B cell (primary cell): Measurements from ENCODE around the gene RAB30. TPM values are rescaled to one million over a fixed set of nuclear protein-coding genes. Genes with fewer than 3 reads are reported as not detected.

Experiments
- ATAC-seq: fragments of 200-7000 bp; cut with Tn5 transposase; one replicate; pipeline ENCODE4 v1.10.0; 2021; ENCODE audit warnings: low read depth, mild to moderate bottlenecking, moderate number of reproducible peaks, moderate library complexity
- CTCF ChIA-PET: fragments of 350-600 bp; sonication (Branson Sonifier 250); formaldehyde crosslinking; loops from one replicate; lab custom pipeline; 2021; ENCODE audit warnings: antibody characterized with exemption, inconsistent platforms; lab: Charles Lee
- POLR2A ChIA-PET: fragments of 350-600 bp; sonication (Branson Sonifier 250); formaldehyde crosslinking; loops from one replicate; lab custom pipeline; 2021; ENCODE audit warnings: antibody characterized with exemption; lab: Charles Lee
- DNase-seq: peaks from one replicate; pipeline ENCODE4 v3.0.0; 2013
- H2AFZ ChIP-seq: 2 replicates; pipeline ENCODE4 v1.6.1; 2012; ENCODE audit warnings: mild to moderate bottlenecking, low read depth, low read length; ENCODE audit not compliant: insufficient read depth, poor library complexity, severe bottlenecking
- H3K27ac ChIP-seq, 2 donors: 1 replicate in 1 of 2; 2 replicates in 1 of 2; pipeline ENCODE4 v1.5.1; 2012 to 2013; ENCODE audit warnings: low read length in 2 of 2, mild to moderate bottlenecking in 2 of 2, moderate library complexity in 1 of 2
- H3K27me3 ChIP-seq, 4 experiments: fragments of 200-600 bp in 1 of 4; sonication (generic) in 1 of 4; replicated peaks in 1 of 4; 1 replicate in 2 of 4; 2 replicates in 2 of 4; pipeline versions ENCODE4 v1.6.1 to v1.7.0; 2013 to 2016; ENCODE audit warnings: low read length in 3 of 4, mild to moderate bottlenecking in 2 of 4, mixed read lengths in 1 of 4, moderate library complexity in 1 of 4; ENCODE audit not compliant: insufficient read depth in 4 of 4, control insufficient read depth in 3 of 4; ENCODE audit errors: control extremely low read depth in 1 of 4
- H3K36me3 ChIP-seq, 2 experiments: replicated peaks in 1 of 2; 1 replicate in 1 of 2; 2 replicates in 1 of 2; pipeline versions ENCODE4 v1.6.1 to v1.7.1; 2013; ENCODE audit warnings: low read length in 1 of 2; ENCODE audit not compliant: insufficient read depth in 2 of 2, control insufficient read depth in 1 of 2; ENCODE audit errors: control extremely low read depth in 1 of 2, extremely low read depth in 1 of 2
- H3K4me1 ChIP-seq, 2 donors: fragments of 200-600 bp in 1 of 2; sonication (generic) in 1 of 2; 1 replicate in 1 of 2; 2 replicates in 1 of 2; pipeline versions ENCODE4 v1.5.1 to v1.6.1; 2013 to 2017; ENCODE audit warnings: low read length in 2 of 2; ENCODE audit not compliant: control insufficient read depth in 2 of 2, insufficient read depth in 2 of 2
- H3K4me2 ChIP-seq: replicated peaks from 2 replicates; pipeline ENCODE3; 2012; ENCODE audit warnings: mild to moderate bottlenecking, low read depth, low read length; ENCODE audit not compliant: poor library complexity, severe bottlenecking
- H3K4me3 ChIP-seq, 5 experiments: fragments of 200-600 bp in 1 of 5; sonication (generic) in 1 of 5; 1 replicate in 3 of 5; 2 replicates in 2 of 5; pipeline versions ENCODE4 v1.5.1 to v1.7.0; 2011 to 2016; ENCODE audit warnings: low read length in 4 of 5, mild to moderate bottlenecking in 4 of 5, low read depth in 2 of 5, control low read depth in 1 of 5, moderate library complexity in 1 of 5; ENCODE audit not compliant: insufficient read depth in 1 of 5; ENCODE audit errors: control extremely low read depth in 1 of 5, extremely low read depth in 1 of 5
- H3K79me2 ChIP-seq: fragments of 200-600 bp; sonication (generic); one replicate; pipeline ENCODE4 v1.6.0; 2016; ENCODE audit warnings: low read length; ENCODE audit not compliant: control insufficient read depth, insufficient read depth
- H3K9ac ChIP-seq: fragments of 200-600 bp; sonication (generic); 2 replicates; pipeline ENCODE4 v1.6.1; 2017; ENCODE audit warnings: mild to moderate bottlenecking, low read length, moderate library complexity
- H3K9me3 ChIP-seq, 3 donors: one replicate each; pipeline versions ENCODE4 v1.6.1 to v1.7.1; 2013; ENCODE audit warnings: low read length in 2 of 3; ENCODE audit not compliant: control insufficient read depth in 2 of 3, insufficient read depth in 1 of 3; ENCODE audit errors: control extremely low read depth in 1 of 3
- H4K20me1 ChIP-seq: 2 replicates; pipeline ENCODE4 v1.6.0; 2012; ENCODE audit warnings: mild to moderate bottlenecking, low read length; ENCODE audit not compliant: insufficient read depth, control insufficient read depth, poor library complexity, severe bottlenecking
- H3K27ac Mint-ChIP-seq: one replicate; pipeline ENCODE4 v1.8.0; 2021; ENCODE audit warnings: mixed read lengths
- H3K27me3 Mint-ChIP-seq: one replicate; pipeline ENCODE4 v1.8.0; 2021; ENCODE audit warnings: mixed read lengths
- H3K4me1 Mint-ChIP-seq: one replicate; pipeline ENCODE4 v1.8.0; 2021; ENCODE audit warnings: mixed read lengths
- H3K4me3 Mint-ChIP-seq: one replicate; pipeline ENCODE4 v1.8.0; 2021; ENCODE audit warnings: mixed read lengths
- H3K9me3 Mint-ChIP-seq: one replicate; pipeline ENCODE4 v1.8.0; 2022; ENCODE audit warnings: mixed read lengths; ENCODE audit not compliant: insufficient read depth
- EZH2 ChIP-seq: IDR thresholded peaks from 2 replicates; pipeline ENCODE4 v1.6.1; 2012; ENCODE audit warnings: borderline replicate concordance, low read depth, mild to moderate bottlenecking, moderate library complexity, low read length; ENCODE audit not compliant: insufficient read depth, poor library complexity, severe bottlenecking
- WGBS: methylation state at CpG from one replicate; pipeline ENCODE4 v1.1.5; 2013; ENCODE audit warnings: missing lambda C conversion rate; ENCODE audit not compliant: insufficient coverage; 5-methylcytosine and 5-hydroxymethylcytosine counted together
- intact Hi-C: fragments of 100-400 bp; cut with micrococcal nuclease; formaldehyde crosslinking; loops from one replicate; pipeline ENCODE4 v1.10.0; 2022
- polyA plus RNA-seq: library from polyadenylated mRNA; depleted of rRNA; stranded (reverse); fragments of >200 nt; gene quantifications from 2 replicates; pipeline ENCODE4 v1.2.3, GENCODE V29; 2012
- total RNA-seq, 2 donors: library from RNA; stranded (reverse); fragments of 120-200 nt in 1 of 2; gene quantifications; 1 replicate in 1 of 2; 2 replicates in 1 of 2; pipeline versions ENCODE4 v1.2.3 to v1.2.4, GENCODE V29; 2013 to 2022
- TF ChIP-seq, protein P1 (sequence below): fragments of 200-600 bp; IDR thresholded peaks from one replicate; pipeline ENCODE4 v1.8.0; 2022; ENCODE audit warnings: antibody characterized with exemption, mild to moderate bottlenecking

Gene RAB30
- total and polyA plus RNA-seq, 2 donors (not counting 1 experiment from before 2014, with no cell fraction given): 26.6 to 214 TPM

DNA sequence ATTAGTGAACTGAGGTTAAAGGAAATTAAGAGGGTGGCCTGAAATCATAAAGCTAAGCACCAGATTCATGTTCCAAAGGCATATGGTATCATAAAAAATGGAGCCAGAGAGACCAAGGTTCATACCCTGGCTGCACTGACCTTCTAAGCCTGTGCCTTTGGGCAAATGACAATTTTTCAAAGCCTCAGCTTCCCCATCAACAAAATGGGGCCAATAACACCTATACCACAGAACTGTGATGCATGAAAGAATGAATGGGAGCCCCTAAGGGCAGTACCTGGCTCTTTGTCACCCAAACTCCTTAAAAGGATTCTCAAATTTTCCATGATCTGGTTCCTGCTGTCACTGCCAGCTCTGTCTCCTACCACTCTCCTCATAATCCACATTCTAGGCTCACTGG is 72.5 kb downstream of the RAB30 start:
- ChIA-PET CTCF (interaction anchor here (1.3 kb wide), 1 partner anchor 93 kb away, joined by 5 read pairs; no protein-coding TSS in a partner anchor), POLR2A (no interaction called here)
- Histone ChIP-seq H3K4me1 (peaks cover 58 to 62% of the 10 kb centered on the region in 2 donors), H3K9me3 (no peaks in the 10 kb centered on the region), H3K4me3 (no peak overlapping the region), H2AFZ (no peak overlapping the region), H4K20me1 (peaks cover 81% of the 10 kb centered on the region), H3K27ac (peak overlapping the region in 1 of 2 donors; percentile 42), H3K79me2 (peaks cover 94% of the 10 kb centered on the region), H3K9ac (no peak overlapping the region), H3K4me2 (no peak overlapping the region), H3K36me3 (peaks cover 0 to 39% of the 10 kb centered on the region in 2 experiments), H3K27me3 (no peaks in the 10 kb centered on the region)
- ATAC-seq (no peak), DNase-seq (no peak)
- no peaks in the 10 kb centered on the region for H3K27me3 Mint-ChIP-seq
- intact Hi-C loops: loop anchor here (5.0 kb wide), 2 partner anchors 37 to 73 kb away; partner anchors contain the start of gene RAB30
- peaks cover 81% of the 10 kb centered on the region for H3K4me1 Mint-ChIP-seq
- H3K4me3 Mint-ChIP-seq: no peak overlapping the region
- no peaks in the 10 kb centered on the region for H3K9me3 Mint-ChIP-seq
- peak overlapping the region; percentile 42 for H3K27ac Mint-ChIP-seq
- TF ChIP-seq, protein P1, sequence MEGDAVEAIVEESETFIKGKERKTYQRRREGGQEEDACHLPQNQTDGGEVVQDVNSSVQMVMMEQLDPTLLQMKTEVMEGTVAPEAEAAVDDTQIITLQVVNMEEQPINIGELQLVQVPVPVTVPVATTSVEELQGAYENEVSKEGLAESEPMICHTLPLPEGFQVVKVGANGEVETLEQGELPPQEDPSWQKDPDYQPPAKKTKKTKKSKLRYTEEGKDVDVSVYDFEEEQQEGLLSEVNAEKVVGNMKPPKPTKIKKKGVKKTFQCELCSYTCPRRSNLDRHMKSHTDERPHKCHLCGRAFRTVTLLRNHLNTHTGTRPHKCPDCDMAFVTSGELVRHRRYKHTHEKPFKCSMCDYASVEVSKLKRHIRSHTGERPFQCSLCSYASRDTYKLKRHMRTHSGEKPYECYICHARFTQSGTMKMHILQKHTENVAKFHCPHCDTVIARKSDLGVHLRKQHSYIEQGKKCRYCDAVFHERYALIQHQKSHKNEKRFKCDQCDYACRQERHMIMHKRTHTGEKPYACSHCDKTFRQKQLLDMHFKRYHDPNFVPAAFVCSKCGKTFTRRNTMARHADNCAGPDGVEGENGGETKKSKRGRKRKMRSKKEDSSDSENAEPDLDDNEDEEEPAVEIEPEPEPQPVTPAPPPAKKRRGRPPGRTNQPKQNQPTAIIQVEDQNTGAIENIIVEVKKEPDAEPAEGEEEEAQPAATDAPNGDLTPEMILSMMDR: no peak
- no peak for TF ChIP-seq EZH2

GRCh38 chr11:82998697-82999096 is 73.0 kb downstream of the RAB30 start:
- H3K27ac Mint-ChIP-seq: no peak overlapping the region

More at GRCh38 chr11:82998697-82999096, 73.0 kb downstream of the RAB30 start:
- H3K27ac ChIP-seq: peak overlapping the region in 1 of 2 donors; percentile 37
- peak overlapping the region; percentile 21 for H3K4me3 Mint-ChIP-seq
- H3K4me2 ChIP-seq: no peak overlapping the region
- no peak for DNase-seq
- intact Hi-C loops: loop anchor here (5.0 kb wide), 2 partner anchors 36 to 74 kb away; partner anchors contain the start of gene RAB30
- ChIA-PET CTCF (interaction anchor here (0.7 to 2.0 kb wide), 4 partner anchors 11 to 131 kb away, joined by 3 to 11 read pairs (median 6); no protein-coding TSS in a partner anchor), POLR2A (interaction anchor here (0.7 kb wide), 1 partner anchor 64 kb away, joined by 3 read pairs; no protein-coding TSS in a partner anchor)
- no peak overlapping the region for H2AFZ ChIP-seq
- H3K4me1 Mint-ChIP-seq: peaks cover 84% of the 10 kb centered on the region
- ATAC-seq: no peak
- peaks cover 94% of the 10 kb centered on the region for H3K79me2 ChIP-seq
- H3K4me1 ChIP-seq: peaks cover 63 to 68% of the 10 kb centered on the region in 2 donors
- H3K27me3 ChIP-seq: no peaks in the 10 kb centered on the region
- H4K20me1 ChIP-seq: peaks cover 83% of the 10 kb centered on the region
- no peak for TF ChIP-seq EZH2
- TF ChIP-seq, protein P1: no peak
- no peak overlapping the region for H3K4me3 ChIP-seq
- no peak overlapping the region for H3K9ac ChIP-seq
- no peaks in the 10 kb centered on the region for H3K9me3 ChIP-seq
- peaks cover 0 to 44% of the 10 kb centered on the region in 2 experiments for H3K36me3 ChIP-seq
- H3K9me3 Mint-ChIP-seq: no peaks in the 10 kb centered on the region
- no peaks in the 10 kb centered on the region for H3K27me3 Mint-ChIP-seq
- 100% methylated on average over 2 of the region's 2 CpGs for WGBS
